Measurements from ENCODE around the gene TMCO6.

Gene TMCO6

GRCh38 chr5:140673187-140673976, 34.1 kb downstream of the TMCO6 start, which contains the start of gene DND1:
Gene DND1 (minus strand): TSS chr5:140673576. CDS start chr5:140673542, 34 bp downstream.
- no peak for DNase-seq (ENCODE audit: low spot score)

- no peak for DNase-seq (ENCODE audit: low spot score)
These were observed 35.0 kb downstream of the TMCO6 start for GRCh38 chr5:140674211-140674610.

GRCh38 chr5:140674629-140675028, 35.4 kb downstream of the TMCO6 start:
- DNase-seq (ENCODE audit: low spot score), result no peak

GRCh38 chr5:140677947-140678346, 38.7 kb downstream of the TMCO6 start:
- no peak for DNase-seq (ENCODE audit: low spot score)

DNA sequence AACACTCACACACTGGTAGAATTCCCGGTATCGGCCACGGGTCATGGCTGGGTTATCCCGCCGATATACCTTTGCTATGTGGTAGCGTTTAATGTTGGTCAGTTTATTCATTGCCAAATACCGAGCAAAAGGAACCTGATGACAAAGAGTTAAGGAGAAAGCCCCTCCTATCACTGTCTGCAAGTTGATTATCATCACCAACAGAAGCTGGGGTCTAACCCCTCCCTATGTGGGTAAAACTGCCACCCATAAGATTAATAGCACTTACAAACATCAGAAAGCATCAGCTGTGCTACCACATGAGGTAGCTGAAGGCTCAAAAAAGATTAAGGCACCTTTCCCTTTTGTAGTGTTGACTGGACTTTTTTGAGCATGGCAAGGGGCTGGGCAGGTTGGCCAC, 39.7 kb downstream of the TMCO6 start:
- peak; percentile 73 for DNase-seq (ENCODE audit: low spot score)

DNA sequence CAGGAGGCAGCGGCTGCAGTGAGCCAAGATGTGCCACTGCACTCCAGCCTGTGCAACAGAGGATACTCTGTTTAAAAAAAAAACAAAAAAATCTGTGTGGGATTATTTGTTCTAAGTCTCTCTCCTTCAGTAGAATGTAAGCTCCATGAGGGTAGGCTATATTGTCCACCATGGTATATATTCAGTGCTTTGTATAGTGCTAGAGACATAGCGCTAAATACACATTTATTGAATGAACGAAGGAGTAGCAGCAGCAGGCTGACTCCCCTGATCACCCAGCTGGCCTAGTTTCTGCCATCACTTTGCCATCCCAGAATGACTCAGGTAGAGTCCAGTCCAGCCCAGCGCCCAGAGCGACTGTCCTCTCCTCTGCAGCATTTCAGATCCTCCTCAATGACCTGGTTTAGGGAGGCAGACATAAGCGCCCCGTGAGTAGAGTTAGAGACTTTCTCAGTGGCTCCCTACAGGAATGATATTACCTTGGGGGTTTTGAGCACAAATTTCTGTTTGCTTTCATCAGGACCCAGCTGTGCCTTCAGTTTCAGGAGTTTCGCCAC, 51.2 kb downstream of the TMCO6 start:
- no peak for DNase-seq (ENCODE audit: low spot score)

GRCh38 chr5:140690941-140691924, 52.0 kb downstream of the TMCO6 start, which contains the start of the genes HARS1 and HARS2:
Gene HARS1 (minus strand): TSS chr5:140691370. CDS start chr5:140691304, 66 bp downstream.
Gene HARS2 (plus strand): TSS chr5:140691455. CDS start chr5:140691649, 194 bp downstream.
- DNase-seq (ENCODE audit: low spot score), result peak; percentile 91

GRCh38 chr5:140694276-140694675, 55.0 kb downstream of the TMCO6 start:
- DNase-seq (ENCODE audit: low spot score), result no peak
